DMS153 treated with DMSO at 0.1 percent for 48 hours (cell line): ENCODE measurements around the gene HCAR2.
"Not testable (repeated sequence)": the region's sequence is repeated elsewhere in the genome, so short reads cannot be mapped to it uniquely, and the experiment has no call there.

Experiments
- DNase-seq: peaks from one replicate; lab custom pipeline; 2025; ENCODE audit not compliant: unreplicated experiment; lab: John Stamatoyannopoulos, UW

The HCAR2 gene

GRCh38 chr12:122668268-122668667, 34.9 kb downstream of the HCAR2 start:
- no peak for DNase-seq

- DNase-seq = no peak
Observed at GRCh38 chr12:122665759-122666158, 37.4 kb downstream of the HCAR2 start.

- DNase-seq = no peak
Observed at GRCh38 chr12:122665349-122665748, 37.8 kb downstream of the HCAR2 start.

- DNase-seq = no peak
Observed at GRCh38 chr12:122661938-122662337, 41.2 kb downstream of the HCAR2 start.

- no peak for DNase-seq
Observed at GRCh38 chr12:122661246-122661645, 41.9 kb downstream of the HCAR2 start.

GRCh38 chr12:122659579-122659978, 43.6 kb downstream of the HCAR2 start:
- no peak for DNase-seq

- DNase-seq = no peak
Observed at GRCh38 chr12:122656298-122656697, 46.9 kb downstream of the HCAR2 start.

GRCh38 chr12:122653291-122653690, 49.9 kb downstream of the HCAR2 start:
- not testable (repeated sequence) for DNase-seq

- DNase-seq = no peak
Observed at GRCh38 chr12:122651520-122652224, 51.5 kb downstream of the HCAR2 start.
